ENCODE measurements around the gene UMOD.

UMOD gene

GRCh38 chr16:20388854-20389253 lies 36.3 kb upstream of the UMOD start:
- intact Hi-C loops (cut with DNase I; ENCODE audit: low total_unique reads): loop anchor here (10.0 kb wide), 1 partner anchor 484 kb away; no protein-coding TSS in a partner anchor

GRCh38 chr16:20387978-20388377 lies 35.5 kb upstream of the UMOD start:
- intact Hi-C loops (cut with DNase I; ENCODE audit: low total_unique reads): loop anchor here (10.0 kb wide), 1 partner anchor 483 kb away; no protein-coding TSS in a partner anchor
- no peaks in the 10 kb centered on the region for H3K36me3 ChIP-seq
- peaks cover 0 to 8% (median 2%) of the 10 kb centered on the region in 4 donors for H3K4me1 ChIP-seq

More at GRCh38 chr16:20388854-20389253, 36.3 kb upstream of the UMOD start:
- H3K4me1 ChIP-seq: peaks cover 0 to 13% (median 2%) of the 10 kb centered on the region in 4 donors
- H3K4me3 ChIP-seq: no peak overlapping the region
- H3K27ac ChIP-seq: no peak overlapping the region
- TF ChIP-seq CTCF (IDR thresholded peaks at IDR 0.05): no peak
- H3K27me3 ChIP-seq: no peaks in the 10 kb centered on the region
- no peaks in the 10 kb centered on the region for H3K36me3 ChIP-seq
- no peaks in the 10 kb centered on the region for H3K9me3 ChIP-seq
- DNase-seq: no peak

DNA sequence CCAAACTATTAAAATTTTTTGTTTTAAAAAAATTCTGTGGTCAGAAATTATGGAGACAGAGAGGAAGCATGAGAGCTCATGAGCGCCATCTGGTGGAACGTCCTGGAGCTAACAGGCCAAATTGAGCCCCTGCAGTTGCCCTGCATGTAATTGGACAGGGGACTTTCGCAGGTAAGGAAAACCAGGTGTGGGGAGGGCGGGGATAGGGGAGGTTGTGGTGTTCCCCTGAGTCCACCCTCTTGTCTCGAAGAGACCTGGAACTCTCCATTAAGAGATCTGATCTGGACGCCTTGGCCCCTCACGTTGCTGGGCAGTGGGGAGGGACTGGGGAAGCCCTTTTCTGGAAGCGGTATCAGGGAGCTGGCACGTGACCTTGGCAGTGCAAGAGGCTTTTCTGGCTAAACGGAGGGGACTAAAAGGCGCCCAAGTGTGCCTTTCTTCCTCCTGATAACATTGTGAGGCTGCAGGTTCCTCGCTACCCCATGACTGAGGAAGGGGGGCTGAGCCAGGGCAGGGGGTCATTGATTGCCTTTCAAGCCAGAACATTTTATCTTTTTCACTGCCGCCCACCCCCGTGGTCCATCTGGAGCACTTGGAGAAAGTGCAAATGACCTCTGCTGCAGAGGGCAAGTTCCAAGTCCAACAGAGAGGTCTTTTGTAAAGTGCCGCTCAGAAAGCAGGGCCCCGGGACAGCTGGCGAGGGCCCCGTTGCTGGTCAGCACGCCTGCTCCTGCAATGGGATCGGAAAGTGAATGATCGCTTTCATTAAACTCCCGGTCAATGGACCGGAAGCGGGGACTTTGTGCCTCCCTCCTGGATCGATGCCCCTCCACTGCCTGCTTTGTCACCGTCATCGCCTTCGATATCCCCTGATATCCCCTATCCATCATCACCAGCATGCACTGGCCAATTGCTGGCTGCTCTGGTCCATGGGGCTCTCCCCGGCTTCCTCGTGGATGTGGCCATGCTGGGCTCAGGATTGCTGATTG lies 33.6 kb upstream of the UMOD start:
- Histone ChIP-seq H3K4me3 (no peak overlapping the region), H3K36me3 (no peaks in the 10 kb centered on the region), H3K9me3 (no peaks in the 10 kb centered on the region), H3K4me1 (peaks cover 0 to 8% (median 2%) of the 10 kb centered on the region in 4 donors), H3K27ac (no peak overlapping the region), H3K27me3 (peaks cover 0 to 6% of the 10 kb centered on the region in 2 donors)
- peak; percentile 56 to 87 for TF ChIP-seq CTCF (IDR thresholded peaks at IDR 0.05)
- intact Hi-C loops (cut with DNase I; ENCODE audit: low total_unique reads): loop anchor here (10.0 kb wide), 1 partner anchor 481 kb away; no protein-coding TSS in a partner anchor
- DNase-seq: peak; percentile 28 to 69

More at GRCh38 chr16:20387978-20388377, 35.5 kb upstream of the UMOD start:
- no peak for DNase-seq
- H3K27ac ChIP-seq: no peak overlapping the region
- H3K4me3 ChIP-seq: no peak overlapping the region
- no peaks in the 10 kb centered on the region for H3K9me3 ChIP-seq
- H3K27me3 ChIP-seq: peaks cover 0 to 3% of the 10 kb centered on the region in 2 donors
- no peak for TF ChIP-seq CTCF (IDR thresholded peaks at IDR 0.05)

DNA sequence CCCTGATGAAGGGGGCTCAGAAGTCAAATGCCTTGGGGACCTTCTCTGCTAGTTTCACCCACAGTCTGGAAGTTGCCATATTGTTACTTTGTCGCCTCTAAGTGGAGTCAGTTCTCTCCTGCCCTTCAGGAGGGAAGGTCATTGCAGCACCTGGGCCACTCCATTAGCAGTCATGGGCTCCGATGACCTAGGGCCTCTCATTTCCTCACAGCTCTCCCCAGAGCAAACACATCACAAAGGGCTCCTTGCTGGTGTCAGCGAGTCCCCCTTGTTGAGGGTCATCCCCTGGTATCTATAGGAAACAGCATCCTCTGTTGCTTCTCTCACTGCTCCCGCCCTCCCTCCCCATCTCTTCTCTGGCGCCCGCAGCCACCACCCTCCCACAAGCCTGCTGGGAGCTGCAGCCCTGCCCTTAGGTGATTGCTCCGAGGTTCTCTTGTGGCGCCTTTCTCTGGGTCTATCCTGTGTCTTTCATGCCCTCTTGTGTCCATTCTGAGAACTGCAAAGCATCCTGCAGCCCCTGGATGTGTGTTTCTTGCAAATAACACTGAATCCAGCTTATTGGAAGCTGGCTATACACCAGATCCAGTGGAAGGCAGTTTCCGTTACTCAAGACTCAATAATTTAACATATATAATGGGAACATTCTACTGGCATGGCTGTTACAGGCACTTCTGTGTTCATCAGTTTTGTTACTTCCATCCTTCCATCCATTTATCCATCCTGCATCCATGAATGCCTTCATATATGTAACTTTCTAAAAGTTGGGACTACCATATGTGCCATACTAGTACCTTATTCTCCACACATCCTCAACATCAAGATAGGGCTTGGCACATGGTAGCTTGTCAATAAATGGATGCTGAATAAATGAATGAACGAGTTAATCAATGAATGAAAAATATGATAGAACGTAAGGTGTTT lies 30.9 kb upstream of the UMOD start:
- Histone ChIP-seq H3K36me3 (no peaks in the 10 kb centered on the region), H3K27ac (no peak overlapping the region), H3K27me3 (peaks cover 0 to 17% of the 10 kb centered on the region in 2 donors), H3K4me3 (no peak overlapping the region), H3K9me3 (no peaks in the 10 kb centered on the region), H3K4me1 (peaks cover 0 to 8% (median 2%) of the 10 kb centered on the region in 4 donors)
- intact Hi-C loops (cut with DNase I; ENCODE audit: low total_unique reads): loop anchor here (10.0 kb wide), 1 partner anchor 479 kb away; no protein-coding TSS in a partner anchor
- peak; percentile 73 to 88 for TF ChIP-seq CTCF (IDR thresholded peaks at IDR 0.05)
- DNase-seq: peak in 1 of 2 donors; percentile 53

Measured in tibial artery (tissue), 4 donors.